Neural cell (in vitro differentiated cells): Measurements from ENCODE around the gene SPRN.

ENCODE experiments used
- CTCF ChIP-seq: fragments of 450-650 bp; IDR thresholded peaks from 2 replicates; pipeline ENCODE4 v1.5.1; 2014; ENCODE audit warnings: antibody characterized with exemption, mild to moderate bottlenecking, moderate library complexity; ENCODE audit not compliant: poor library complexity, severe bottlenecking
- EZH2 ChIP-seq: fragments of 200-600, 300-800 bp; shearing (Covaris generic), sonication (generic); IDR thresholded peaks from 2 replicates; pipeline ENCODE4 v1.6.1; 2014; ENCODE audit warnings: antibody characterized with exemption, low read length, borderline replicate concordance, mild to moderate bottlenecking; ENCODE audit not compliant: insufficient read depth, poor library complexity, severe bottlenecking

- TF ChIP-seq CTCF (no peak), EZH2 (no peak)
These were observed 44.4 kb downstream of the SPRN start for GRCh38 chr10:133379801-133380666.
